ENCODE data around the gene ALDOA.

ALDOA gene

DNA sequence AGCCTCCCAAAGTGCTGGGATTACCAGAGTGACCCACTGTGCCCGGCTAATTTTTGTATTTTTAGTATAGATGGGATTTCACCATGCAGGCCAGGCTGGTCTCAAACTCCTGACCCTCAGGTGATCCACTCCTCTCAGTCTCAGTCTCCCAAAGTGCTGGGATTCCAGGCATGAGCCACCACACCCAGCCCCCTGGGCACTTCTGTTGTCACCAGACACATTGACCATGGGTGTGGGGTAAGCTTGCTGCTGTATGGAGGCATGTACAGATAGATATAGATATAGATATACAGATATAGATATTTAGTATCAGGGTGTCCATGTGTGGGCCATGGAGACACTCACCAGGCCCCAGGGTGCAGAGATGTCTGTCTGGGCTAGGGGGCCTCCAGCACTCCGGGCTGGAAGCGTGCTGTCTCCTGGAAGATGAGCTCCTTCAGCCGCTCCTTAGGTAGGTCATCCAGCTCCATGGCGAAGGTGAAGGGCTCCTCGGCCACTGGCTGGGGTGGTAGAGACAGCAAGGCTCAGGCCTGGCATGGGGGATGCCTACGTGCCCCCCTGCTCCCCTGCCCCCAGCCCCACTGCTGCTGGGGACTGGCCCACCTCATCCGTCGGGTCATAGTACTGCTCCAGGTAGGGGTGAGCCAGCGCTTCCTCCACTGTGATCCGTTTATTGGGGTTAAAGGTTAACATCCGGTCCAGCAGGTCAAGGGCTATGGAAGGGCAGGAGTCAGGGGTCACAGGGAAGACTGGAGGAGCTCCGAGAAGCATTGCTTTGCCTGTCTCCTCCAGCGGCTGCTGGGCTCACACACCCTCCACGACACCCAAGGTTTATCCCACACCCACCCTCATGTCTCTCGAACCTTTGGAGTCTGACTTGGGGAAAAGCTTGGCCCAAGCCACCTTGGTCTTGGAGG, 51.0 kb downstream of the ALDOA start:
- DNase-seq (ENCODE audit: low spot score): no peak

DNA sequence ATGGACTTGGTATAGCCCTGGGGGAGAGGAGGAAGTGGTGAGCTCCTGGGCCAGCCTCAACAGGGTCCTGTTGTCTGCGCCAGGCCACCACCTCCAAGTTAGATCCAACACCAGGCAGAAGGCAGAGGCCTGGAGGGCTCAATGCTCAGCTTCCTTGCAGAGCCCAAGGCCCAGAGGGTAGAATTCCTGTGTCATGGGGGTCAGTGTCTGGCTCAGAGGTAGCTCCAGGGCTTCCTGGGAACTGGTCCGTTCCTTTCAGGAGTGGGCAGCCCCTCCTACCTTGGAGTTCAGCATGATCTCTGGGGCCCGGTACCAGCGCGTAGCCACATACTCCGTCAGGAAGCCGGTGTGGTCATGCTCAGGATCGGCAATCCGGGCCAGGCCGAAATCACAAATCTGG, 52.2 kb downstream of the ALDOA start:
- DNase-seq (ENCODE audit: low spot score): no peak

DNA sequence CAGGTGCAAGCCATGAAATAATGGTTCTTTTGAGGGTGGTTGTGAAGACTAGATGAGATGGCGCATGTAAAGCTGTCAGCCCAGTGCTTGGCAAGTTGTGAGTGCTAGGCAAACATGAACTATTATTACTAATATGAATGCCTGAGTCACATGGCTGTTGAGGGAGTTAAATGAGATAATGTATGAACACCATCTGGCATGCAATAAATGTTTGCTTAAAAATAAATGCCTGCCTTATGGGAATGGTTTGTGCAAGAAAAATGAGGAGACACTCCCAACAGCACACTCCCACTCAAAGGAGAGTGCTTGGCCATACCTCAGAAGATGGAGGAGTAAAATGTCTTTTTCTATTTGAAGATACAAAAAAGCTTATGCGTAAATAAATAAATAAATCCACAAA, 53.9 kb downstream of the ALDOA start:
- DNase-seq (ENCODE audit: low spot score): no peak

Measured in pons (tissue), 1 donor.